Stimulated activated CD4-positive, alpha-beta T cell treated with anti-CD3 and anti-CD28 coated beads, Interleukin-2, amount 100 ng/mL, for 24 hours (primary cell): Measurements from ENCODE around the gene SUFU.
"Not testable (repeated sequence)": the region's sequence is repeated elsewhere in the genome, so short reads cannot be mapped to it uniquely, and the experiment has no call there.

Experiments used
- DNase-seq, 2 donors: peaks; one replicate each; pipeline ENCODE4 v3.0.0-alpha.2; 2020

SUFU gene

DNA sequence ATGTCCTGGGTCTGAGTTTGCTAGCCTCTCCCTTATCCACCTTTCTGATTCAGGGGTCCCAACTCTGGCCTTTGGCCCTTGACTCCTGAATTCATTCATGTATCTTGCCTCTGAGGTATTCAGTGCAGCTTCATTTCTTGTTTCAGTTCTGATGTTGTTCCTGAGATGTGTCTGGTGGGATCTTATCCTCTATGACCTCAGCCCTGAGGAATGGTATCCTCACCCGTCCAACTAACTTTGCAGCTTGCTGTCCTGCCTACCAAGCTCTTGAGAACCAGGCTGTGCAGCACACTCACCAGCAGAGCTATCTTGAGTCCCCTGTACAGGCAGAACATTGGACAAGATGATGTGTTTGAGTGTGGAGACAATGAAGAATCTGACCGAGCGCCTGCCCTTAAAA, 13.8 kb downstream of the SUFU start:
- DNase-seq: no peak

DNA sequence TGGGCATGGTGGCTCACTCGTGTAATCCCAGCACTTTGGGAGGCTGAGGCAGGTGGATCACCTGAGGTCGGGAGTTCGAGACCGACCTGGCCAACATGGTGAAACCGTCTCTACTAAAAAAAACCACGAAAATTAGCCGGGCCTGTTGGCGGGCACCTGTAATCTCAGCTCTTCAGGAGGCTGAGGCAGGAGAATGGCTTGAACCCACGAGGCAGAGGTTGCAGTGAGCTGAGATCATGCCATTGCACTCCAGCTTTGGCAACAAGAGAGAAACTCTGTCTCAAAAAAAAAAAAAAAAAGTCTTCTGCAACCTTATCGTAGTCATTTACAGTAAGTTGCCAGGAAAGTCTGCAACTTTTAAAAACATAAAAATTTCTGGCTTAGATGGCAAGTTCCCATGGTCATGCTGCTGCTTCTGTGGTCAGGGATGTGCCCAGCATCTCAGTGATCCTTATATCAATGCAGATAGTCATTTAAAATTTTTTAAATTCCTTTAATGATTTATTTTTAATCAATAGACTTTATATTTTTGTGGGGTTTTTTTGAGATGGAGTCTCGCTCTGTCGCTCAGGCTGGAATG, 15.6 kb downstream of the SUFU start:
- no peak for DNase-seq

DNA sequence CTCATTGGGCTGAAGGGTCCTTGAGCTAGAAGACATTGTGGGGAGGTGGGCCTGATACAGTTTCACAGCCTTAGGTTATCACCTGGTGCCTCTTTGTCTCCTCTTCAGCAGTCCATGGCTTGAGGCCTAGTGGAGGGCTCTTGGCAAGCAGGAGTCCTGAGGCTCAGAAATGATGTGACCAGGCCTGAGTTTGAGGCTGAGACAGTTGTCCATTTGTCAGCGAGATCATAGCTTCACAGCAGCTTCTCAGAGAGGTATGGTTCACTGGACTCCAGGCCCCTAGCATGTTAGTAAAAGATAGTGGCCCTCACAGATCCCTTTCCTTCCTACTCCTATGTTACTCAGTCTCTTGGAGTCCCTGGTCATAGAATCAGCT, 19.1 kb downstream of the SUFU start:
- DNase-seq: no peak

DNA sequence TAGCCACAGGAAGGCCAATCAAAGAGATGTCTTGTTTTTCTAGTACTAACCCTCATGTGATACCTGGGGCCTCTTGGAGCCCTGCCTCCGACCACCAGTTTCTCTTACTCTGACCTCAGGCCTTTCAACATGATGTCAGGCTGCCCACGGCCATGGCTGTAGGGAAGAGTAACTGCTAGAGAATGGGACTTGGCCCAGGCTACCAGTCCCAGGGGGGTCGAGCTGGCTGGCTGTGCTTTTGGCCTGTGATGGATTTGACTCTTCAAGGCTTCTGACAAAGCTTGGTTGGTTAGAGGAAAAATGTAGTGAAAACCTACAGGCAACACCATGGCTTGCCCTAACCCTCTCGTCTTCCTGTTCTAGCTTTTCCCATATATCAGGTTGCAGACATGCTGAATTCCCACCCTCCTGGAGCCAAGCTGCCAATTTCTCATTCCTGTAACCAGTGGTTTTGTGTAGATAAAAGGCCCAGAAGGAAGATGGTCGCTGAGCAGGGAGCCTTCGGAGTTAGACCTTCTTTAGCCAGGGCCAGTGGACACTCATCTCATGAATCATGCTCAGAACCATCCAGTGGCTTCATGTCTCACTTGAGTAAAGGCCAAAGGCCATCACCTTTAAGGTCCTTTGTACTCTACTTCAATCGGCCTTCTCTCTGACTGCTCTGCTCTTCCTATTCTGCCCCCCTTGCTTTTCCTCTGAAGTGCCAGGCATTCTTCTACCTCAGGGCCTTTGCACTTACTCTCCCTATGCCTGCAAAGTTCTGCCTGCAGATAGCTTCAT, 19.7 kb downstream of the SUFU start:
- DNase-seq: no peak

DNA sequence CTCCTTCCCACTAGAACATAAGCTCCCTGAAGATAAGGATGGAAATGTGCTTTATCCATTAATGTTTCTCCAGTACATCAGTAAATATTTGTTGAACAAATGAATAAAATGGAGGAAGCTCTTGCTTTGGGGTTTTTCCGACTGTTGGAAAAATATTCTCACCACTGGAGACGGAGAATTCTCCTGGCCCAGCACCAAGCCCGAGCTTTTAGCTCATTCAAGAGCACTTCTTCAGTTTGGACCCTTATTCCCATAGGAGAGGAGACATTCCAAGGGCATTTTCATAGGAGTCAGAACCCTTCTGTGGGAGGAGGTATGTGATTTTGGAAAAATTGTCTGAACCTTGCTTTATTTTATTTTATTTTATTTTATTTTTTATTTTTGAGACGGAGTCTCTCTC, 21.0 kb downstream of the SUFU start:
- DNase-seq: no peak

DNA sequence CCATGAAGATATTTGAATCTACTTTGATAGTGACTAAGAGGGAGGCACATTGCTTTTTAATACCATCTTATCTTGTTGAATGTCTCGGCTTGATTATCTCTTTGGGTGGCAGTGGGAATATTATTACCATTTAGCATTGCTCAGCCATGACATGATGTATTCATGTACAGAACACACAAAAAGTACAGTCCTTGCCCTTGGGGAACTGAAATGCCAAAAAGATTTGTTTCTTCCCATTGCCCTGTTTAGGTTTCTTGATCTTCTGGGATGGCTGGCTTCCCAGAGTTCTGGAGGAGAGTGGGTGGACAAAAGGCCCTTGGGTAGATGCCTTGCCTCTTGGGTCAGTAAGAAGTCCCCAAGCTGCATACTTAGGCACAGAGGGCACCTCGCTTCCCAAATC, 23.8 kb downstream of the SUFU start:
- DNase-seq: no peak

DNA sequence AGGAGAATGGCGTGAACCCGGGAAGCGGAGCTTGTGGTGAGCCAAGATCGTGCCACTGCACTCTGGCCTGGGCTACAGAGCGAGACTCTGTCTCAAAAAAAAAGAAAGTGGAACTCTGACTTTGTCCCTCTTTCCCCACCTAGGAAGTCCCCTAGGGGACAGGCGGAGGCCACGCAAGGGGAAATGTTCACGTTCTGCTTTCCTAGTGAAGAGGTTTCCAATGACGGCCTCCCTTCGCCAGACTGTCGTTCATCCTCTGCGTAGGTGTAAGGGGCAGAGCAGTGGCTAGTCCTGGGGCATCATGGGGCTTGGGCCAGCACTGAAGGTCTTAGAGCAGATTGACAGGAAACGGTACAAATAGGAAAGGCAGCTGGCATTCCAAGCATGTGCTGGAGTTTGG, 30.6 kb downstream of the SUFU start:
- no peak for DNase-seq

DNA sequence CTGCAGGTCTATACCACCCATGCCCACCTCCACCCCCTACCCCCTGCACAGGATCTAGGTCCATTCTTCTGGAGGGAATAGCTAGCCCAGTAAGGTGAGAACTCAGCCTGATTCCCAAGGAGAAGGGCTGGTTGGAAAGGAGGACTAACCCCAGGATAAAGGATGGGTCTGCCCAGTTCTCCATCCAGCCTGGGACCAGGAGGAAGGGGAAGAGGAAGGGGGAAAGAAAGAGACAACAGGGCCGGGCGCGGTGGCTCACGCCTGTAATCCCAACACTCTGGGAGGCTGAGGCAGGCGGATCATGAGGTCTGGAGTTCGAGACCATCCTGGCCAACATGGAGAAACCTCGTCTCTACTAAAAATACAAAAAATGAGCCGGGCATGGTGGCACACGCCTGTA, 31.2 kb downstream of the SUFU start:
- not testable (repeated sequence) for DNase-seq

DNA sequence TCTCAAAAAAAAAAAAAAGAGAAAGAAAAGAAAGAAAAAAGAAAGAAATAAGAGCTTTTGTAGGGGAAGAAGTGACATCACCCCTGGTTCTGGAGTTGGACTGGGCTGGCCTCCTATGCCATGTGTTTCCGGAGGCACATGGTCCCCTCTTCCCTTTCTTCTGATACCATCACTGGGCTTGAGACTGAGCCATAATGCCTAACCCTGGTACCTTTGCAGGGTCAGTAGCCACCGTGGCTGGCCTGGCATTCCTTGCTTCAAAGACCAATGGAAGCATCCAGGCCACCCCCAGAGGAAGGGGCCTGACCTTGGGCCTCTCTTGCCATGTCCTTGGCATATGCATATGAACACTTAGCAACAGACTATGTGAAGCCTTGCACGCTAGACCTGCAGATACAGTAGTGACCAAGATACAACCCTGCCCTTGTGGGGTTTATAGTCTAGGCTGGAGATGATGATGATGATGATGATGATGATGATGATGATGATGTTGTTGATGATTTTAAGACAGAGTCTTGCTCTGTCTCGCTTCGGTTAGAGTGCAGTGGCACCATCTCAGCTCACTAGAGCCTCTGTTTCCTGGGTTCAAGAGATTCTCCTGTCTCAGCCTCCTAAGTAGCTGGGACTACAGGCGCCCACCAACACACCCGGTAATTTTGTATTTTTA, 31.8 kb downstream of the SUFU start:
- no peak for DNase-seq

DNA sequence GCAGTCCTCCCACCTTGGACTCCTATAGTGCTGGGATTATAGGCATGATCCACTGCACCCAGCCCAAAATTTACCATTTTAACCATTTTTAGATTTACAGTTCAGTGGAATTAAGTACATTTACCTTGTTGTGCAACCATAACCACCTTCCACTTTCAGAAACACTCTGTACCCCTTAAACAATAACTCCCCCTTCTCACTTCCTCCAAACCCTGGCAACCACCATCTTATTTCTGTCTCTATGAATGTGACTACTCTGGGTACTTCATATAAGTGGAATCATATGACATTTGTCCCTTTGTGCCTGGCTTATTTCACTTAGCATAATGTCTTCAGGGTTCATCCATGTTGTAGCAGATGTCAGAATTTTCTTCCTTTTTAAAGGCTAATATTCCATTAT, 33.6 kb downstream of the SUFU start:
- no peak for DNase-seq

DNA sequence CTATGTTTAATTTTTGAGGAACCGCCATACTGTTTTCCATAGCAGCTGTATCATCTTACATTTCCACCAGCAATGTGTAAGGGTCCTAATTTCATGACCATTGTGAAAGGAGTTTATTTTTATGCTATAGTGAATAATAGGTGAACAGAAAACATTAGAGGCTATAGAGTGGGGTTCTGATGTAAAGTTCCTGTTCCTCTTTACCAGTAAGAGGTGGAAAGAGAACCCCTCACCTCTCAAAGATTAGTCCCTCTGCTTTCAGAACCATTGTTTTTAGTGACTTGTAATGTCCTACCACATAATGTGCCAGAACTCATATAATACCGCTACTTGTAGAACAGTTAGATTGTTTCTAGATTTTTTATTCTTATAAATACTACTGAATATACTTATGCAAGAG, 34.2 kb downstream of the SUFU start:
- DNase-seq: no peak

DNA sequence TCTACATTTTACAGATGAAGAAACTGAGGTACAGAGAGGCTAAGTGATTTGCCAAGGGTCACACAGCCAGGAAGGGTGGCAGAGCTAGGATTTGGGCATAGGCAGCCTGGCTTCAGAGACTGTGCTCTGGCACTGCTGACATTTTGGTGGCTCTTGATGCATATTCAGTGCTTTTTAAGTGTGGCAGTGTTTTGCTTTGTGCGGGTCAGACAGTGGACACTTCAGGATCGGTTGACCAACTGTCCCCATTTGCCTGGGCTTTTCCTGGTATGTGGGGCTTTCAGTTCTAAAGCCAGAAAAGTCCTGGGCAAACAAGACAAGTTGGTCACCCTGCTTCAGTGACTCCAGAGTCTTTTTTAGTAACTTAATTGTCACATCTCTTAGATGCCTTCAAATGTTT, 35.0 kb downstream of the SUFU start:
- DNase-seq: no peak

DNA sequence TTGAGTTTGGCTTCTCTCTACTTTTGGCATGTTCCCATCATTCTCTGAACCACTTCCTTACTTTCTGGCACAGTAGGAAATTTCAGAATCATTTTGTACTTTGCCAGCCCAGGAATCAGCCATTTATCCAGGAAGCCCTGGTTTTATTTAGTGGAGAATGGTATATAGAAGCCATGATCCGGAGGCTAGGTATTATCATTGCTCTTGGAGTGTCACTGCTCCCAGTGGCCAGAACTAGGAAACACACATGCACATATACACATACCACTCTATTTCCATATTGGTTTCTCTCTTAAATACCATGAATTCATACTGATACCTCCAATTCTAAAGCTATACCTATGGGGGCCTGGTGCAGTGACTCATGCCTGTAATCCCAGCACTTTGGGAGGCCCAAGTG, 36.3 kb downstream of the SUFU start:
- no peak for DNase-seq

DNA sequence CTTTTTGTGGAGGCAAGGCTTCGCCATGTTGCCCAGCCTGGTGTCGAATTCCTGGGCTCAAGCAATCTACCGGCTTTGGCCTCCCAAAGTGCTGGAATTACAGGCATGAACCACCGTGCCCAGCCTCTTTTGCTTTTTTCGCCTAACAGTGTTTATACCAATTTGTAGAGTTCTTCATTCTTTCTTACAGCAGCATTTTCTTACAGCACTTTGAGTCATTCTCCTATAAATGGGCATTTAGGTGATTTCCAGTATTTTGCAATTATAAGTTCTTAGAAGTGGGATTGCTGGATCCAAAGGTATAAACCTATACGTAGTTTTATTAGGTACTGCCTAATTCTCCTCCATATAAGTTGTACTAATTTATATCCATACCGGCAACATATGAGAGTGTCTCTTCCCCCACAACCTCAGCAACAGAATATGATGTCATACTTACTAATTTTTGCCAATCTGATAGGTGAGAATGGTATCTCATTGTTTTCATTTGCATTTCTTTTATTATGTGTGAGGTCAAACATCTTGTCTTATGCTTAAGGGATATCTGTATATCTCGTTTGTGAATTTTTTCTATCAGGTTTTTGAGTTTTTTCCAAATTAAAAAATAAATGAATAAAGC, 39.1 kb downstream of the SUFU start:
- DNase-seq: no peak

DNA sequence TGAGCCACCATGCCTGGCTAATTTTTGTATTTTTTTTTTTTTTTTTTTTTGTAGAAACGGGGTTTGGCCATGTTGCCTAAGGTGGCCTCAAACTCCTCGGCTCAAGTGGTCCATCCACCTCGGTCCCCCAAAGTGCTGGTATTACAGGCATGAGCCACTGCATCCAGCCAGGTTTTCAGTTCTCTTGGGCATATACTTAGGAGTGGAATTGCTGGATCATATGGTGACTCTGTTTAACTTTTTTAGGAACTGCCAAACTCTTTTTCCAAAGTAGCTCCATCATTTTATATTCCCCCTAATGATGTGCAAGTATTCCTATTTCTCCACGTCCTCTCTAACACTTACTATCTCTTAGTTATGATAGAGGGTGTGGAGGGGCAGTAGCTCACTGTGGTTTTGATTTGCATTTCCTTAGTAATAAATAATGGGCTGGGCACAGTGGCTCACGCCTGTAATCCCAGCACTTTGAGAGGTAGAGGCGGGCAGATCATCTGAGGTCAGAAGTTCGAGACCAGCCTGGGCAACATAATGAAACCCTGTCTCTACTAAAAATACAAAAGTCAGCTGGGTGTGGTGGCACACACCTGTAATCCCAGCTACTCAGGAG, 41.6 kb downstream of the SUFU start:
- DNase-seq: no peak

DNA sequence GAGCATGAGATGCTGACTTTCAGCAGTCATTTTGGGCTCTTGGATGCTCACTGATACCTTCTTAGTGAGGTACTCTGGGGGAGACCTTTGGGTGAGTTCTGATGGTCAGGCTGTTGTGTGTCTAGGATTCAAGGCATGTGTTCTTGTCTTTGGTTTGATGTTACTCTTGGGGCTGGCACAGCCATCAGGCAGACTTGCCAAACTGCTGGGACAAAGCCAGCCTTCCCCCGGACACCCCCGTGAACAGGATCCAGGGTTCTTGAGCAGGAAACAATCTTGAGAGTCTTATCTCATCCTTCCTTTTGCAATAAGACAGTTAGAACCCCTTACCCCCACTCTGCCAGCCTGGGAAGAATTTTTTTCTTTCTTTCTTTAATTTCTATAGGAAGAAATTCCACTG, 42.2 kb downstream of the SUFU start:
- no peak for DNase-seq

DNA sequence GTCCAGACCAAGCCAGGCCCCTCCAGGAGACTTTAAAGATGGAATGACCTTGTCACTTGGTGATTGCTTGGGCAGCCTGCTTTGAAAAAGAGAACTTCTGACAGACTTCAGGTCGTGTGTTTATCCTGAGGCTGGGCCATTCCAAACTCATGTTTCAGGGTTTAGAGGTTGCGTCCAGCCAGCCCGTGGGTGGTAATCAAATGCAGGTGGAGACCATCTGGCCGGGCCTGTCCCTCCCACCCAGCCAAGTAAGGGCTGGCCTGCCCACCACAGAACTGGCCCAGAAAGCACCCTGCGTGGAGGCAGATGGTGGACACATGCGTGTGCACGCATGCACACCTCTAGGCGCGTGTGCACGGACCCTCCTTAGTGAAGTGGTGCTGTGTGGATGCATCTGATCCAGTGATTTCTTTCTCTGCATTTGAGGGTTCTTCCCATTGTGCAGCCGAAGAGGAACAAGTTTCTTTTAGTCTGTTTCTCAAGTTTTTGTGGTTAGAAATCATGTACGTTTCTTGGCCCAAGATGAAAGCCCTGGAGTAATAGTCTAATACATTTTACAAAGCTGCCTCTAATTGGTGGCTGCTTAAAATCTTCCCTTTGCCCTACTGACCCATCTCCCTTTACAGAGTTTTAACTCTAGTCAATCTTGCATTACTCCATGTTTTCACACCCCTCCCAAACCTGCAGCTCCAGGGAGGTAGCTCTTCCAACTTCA, 43.0 kb downstream of the SUFU start:
- DNase-seq: no peak

DNA sequence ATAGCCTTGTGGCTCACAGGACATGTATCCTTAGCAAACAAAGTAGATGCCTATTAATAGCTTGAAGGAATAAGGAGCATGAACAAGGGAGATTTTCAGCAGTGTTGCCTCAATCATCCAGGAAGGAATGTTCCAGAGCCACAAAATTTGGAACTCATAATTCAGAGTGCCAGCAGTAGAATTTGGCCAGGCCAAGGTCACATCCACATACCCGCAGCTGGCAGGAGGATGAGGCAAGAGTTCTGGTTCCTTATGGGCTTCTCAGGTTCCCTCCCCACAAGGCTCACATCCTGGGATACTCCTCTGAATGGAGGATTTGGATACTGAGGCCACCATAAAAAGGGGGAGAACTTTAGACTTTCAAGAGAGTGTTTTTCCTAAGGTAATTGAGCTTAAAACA, 45.8 kb downstream of the SUFU start:
- no peak for DNase-seq

DNA sequence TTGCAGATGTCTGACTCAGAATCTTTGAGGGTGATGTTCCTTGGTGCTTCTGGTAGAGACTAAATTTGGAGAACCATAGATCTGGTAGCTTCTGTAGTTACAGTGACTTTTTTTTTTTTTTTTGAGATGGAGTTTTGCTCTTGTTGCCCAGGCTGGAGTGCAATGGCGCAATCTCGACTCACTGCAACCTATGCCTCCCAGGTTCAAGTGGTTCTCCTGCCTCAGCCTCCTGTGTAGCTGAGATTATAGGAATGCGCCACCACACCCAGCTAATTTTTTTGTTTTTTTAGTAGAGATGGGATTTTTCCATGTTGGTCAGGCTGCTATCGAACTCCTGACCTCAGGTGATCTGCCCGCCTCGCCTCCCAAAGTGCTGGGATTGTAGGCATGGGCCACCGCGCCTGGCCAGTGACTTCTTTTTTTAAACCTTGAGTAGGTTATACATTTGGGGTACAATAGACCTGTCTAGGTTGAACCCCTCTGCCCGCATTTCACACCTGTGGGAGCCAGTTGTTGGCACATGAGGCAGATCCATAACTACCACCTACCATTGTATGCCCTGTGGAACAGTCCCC, 47.0 kb downstream of the SUFU start:
- no peak for DNase-seq

DNA sequence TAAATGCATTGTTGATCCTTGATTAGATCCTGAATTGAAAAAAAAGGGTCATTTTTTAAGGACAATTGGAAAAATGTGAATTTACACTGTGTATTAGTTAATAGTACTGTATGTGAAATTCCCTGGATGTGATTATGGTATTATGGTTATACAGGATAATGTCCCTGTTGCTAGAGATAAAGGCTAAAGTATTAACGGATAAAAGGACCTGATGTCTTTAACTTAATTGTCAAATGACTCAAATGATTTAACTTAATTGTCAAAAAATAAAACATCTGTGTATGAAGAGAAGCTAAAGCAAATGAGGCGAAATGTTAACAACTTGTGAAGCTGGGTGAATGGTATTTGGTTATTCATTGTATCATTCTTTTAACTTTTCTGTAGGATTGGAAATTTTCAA, 48.8 kb downstream of the SUFU start:
- no peak for DNase-seq

DNA sequence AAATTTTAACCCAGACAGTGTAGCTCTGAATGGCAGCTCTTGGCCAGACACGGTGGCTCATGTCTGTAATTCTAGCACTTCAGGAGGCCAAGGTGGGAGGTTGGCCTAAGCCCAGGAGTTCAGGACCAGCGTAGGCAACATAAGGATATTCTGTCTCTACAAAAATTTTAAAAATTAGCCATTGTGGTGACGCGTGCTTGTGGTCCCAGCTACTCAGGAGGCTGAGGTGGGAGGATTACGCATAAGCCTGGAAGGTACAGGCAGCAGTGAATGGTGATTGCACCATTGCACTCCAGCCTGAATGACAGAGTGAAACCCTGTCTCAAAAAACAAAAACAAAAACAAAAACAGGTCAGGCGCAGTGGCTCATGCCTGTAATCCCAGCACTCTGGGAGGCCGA, 50.0 kb downstream of the SUFU start:
- DNase-seq: no peak

DNA sequence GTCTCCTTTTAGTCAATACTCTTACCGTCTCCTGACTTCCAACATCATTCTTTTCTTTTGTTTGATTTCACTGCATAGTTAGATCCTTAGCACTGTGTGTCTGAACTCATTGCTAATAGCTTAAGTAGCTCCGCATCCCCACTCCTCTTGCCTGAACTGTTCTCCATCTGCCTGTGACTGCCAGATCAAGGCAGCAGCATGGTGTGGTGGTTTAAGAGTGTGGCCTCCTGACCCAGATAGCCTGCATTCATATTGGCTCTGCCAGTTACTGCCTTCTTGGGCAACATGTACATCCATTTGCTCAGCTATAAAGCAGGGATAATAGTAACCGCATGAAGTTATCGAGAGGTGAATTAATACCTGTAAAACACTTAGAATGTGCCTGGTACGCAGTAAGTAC, 50.8 kb downstream of the SUFU start:
- DNase-seq: no peak
